HG03469 (cell line): ENCODE measurements around the gene HDAC4.
A peak's percentile ranks its signal among the peaks of the same experiment; 100 is the strongest.

Source experiments
- ATAC-seq: cut with Tn5 transposase; IDR thresholded peaks from one replicate; pipeline ENCODE4 v1.9.1; 2021; ENCODE audit warnings: mild to moderate bottlenecking, moderate library complexity, moderate number of reproducible peaks; ENCODE audit not compliant: unreplicated experiment

Gene HDAC4

DNA sequence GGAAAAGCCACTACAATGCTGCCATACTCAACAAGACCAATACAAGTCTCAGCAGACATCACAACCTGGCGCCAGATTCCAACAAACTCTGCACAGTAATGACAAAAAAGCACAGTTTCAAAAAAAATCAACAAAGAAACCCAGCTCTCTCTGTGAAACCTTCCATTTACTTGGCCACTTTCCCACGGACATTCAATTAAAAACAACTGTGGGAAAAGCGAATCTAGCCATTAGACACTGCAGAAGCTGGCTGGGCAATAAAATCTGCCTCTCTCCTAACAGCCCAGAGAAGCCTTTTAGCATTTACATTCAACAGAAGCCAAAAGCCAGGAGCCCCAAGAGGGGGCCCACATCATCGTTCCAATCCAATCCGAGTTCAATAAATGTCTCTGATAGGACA, 128.9 kb downstream of the HDAC4 start:
- ATAC-seq = no peak

DNA sequence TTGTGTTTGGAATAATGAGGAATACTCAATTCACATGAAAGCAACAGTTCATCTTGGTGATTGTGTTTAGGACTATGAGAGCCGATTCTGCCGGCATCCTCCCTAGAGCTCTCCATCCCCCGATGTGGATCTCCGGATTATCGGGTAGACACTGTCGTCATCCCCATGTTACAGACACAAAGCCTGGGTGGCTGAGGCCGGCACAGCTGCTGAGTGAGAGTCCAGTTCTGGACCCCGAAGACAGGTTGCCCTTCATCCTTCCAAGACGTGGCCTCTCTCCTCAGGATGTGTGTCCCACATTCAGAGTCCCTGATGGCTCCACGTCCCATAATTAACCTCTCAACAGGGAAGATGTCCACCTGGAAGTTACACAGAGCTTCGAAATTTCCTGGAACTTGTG, 129.3 kb downstream of the HDAC4 start:
- no peak for ATAC-seq

DNA sequence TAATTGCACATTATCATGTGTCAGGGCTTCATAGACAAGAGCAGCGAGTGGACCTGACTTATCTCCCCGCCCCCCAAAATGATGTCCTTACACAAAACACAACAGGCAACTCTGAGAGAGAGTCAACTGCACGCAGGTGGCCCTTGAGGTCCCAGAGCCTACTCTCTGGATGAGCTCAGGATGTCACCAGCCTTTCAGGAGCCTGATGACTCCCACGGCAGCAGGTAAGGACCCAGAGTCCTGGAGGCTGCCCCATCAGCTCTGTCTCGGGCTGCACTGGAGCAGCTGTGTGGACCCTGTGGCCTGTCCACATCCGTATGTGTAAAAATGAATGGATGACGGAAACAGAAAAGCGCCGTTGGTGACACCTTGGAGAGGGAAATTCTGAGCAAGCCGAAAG, 130.9 kb downstream of the HDAC4 start:
- ATAC-seq = no peak

DNA sequence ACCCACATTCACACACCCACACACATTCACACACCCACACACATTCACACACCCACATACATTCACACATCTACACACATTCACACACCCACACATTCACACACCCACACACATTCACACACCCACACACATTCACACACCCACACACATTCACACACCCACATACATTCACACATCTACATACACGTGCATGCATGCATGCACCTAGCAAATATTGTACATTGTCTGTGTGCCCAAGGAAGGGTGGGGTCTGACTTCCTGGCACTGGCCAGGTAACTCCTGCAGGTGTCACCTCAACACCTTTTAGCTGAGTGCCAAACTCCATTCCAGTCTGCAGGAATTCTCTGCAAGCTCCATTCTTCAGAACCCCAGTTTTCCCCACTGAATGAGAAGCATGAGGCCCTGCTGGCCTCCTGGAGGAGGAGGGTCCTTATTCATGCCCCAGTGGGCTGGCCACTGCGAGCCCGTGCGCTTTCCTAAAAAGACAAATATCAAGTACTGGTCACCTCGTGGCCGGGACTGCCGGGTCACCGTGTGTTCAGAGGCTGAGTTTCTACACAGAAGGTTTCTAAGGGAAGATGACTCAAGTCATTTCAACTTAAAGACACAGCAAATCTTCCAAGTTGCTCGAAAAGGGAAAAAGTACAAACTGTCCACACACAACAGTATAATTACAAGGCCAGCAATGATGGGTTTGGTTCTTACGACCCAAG, 131.5 kb downstream of the HDAC4 start:
- ATAC-seq = no peak

DNA sequence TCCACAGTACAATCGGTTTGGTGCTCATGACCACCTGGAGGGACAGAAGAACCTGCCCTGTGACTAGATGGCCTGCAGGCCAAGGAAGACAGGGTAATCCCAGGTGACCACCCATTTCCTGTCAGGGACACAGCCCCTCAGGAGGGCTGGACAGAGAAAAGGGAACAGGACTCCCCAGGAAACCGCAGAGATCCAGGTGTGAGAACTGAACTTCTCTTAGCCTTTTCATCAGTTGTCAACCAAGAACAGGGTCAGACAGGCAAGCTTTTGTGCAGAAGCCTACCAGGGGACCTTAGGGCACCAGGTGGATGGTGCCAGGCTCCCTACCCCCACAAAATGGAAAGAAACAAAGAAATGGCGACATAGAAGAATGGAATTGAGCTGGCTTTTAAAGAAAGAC, 132.3 kb downstream of the HDAC4 start:
- ATAC-seq = no peak

DNA sequence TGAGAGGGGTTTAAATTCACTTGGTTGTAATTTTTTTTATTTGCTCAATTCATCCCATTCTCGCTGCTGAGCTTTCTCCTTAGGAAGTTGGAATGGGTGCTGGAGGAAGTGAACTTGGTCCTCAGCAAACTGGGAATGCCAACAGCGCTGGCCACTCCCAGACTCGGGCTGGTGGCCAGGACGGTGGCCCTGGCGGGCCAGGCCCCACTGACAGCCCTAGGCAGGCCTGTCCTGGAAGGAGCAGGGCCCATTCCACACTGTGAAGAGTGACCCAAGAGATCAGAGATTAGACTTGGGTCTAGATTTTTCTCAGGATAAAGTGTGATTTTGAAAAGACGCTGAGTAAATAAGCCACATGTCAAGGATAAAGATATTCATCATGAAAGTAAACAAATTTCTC, 132.7 kb downstream of the HDAC4 start:
- ATAC-seq = no peak

DNA sequence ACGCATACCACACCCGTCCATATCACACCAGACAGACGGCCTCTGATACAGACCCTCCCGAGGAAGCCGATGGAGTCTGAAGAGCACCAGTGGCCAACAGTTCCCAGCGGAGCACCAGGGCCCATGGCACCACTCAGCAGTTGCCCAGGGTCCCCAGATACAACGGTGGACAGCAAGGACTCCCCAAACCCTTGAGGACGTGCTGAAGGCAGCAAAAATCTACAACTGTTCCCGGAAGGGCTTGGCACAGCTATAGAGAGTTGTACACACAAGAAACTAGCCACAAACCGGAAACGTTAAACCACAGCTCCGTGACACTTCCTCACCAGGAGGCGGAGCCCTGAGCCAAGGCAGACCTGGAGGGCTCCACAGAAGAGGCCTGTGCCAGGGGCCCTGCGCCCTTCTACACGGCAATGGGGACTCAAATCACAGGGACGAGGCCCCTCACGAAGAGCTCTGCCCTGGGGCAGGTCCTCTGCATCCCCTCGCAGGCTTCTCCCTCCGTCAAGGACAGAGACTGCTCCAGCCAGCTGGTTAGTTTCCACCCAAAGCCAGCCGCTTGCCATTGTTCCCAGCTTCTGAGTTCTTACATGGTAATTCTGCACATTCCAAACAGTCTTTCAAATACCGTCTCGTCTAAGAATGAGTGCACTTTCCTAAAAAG, 133.4 kb downstream of the HDAC4 start:
- peak; percentile 82 for ATAC-seq

DNA sequence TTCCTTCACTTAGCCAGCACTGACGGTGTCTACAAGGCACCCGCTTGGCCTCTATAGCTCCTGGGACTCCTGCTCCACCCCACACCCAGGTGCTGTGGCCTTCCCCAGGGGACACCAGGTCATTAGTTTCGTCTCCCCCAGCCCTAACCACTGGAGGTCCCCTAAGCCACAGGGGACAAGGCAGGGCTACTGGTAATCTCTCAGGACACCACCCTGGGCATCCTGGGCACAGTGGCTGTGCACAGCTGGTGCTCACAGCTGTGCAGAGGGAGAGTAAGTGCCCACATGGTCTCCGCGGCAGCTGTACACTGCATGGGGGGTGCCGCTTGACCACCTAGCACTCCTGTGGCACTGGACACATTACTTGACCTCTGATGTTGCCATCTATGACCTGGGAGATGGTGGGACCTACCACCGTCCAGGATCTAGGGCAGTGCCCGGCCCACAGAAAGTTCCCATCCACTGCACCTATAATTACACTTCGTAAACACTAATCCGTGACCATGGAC, 134.0 kb downstream of the HDAC4 start:
- no peak for ATAC-seq

DNA sequence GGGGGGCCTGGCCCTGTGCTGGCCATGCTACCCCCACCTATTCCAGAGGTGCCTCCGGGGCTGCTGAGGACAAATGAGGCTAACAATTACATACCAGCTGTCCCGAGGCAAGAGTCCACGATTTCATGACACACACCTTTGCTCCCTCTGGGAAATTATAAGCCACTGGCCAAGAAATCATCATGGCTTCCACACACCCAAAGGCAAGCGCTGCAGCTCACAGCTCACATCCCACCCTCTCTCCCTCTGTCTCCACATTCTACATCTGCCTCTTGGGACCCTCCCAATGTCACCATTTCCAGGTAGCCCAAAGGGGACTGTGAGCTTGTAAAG, 134.4 kb downstream of the HDAC4 start:
- ATAC-seq = no peak

DNA sequence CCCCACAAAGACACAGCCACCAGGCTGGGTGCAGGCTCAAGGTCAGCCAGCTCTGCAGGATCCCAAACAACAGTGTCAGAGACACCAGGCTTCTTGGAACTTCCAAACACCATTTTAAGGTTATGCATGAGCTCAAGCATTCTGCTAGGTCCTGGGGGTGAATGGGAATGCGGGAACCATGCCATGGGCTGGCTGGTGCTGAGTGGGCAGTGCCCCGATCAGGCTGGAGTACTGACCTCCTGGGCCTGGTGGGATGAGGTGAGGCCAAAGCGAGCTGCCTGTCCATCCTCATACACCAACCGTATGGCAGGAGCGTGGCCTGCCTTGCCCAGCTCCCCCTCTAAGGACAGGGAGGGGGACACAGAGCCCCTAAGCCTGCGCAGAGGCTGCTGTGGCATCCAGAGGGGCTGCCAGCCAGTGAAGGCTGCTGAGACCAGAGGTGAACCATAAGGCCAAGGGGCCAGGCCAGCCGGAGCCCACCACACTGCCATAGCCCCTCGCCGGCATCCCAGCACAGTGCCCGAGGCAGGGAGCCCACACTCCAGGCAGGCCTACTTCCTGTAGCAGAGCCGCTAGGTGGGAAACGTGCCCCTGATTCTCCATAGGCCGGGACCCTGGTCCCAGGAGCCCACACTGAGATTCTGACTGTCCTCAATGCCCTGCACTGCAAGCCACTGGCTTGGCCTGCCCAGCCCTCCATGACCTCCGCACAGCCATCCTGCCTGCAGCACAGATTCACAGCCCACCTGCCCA, 135.0 kb downstream of the HDAC4 start:
- ATAC-seq = no peak

DNA sequence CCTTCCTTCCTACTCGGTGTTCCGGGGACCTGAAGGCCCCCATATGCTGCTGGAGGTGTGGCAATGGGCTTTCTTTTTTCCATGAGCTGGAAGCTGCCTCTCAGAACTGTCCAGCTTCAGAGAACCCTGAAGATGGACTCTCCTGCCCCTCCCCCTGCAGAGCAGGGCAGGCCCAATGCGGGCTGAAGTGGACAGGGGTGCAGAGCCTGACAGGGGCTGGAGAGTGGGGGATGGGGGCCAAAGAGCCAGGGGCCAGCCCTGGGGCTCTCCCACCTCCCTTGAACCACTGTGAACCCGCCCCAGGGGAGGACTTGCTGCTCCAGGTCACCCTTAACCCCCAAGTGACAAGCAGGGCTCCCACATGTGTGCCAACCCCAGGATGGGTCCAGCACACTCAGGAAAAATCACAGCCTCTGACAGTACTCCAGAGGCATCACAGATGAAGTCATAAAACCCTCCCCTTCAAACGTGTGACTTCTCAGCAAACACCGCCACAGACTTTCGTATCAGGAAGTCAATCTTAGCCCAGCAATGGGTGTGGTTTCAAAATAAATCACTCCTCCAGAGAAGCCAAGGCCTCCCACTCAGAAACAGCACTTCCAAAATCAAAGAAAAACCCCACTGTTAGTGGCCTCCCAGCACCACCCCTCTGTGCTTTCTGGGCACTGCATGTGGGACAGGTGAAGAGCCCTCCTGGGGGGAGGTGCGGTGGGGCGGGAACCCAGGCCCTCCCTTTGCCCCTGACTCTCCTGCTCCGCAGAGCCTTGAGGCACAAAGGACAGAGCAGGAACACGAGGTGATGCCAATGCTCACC, 135.8 kb downstream of the HDAC4 start:
- no peak for ATAC-seq

DNA sequence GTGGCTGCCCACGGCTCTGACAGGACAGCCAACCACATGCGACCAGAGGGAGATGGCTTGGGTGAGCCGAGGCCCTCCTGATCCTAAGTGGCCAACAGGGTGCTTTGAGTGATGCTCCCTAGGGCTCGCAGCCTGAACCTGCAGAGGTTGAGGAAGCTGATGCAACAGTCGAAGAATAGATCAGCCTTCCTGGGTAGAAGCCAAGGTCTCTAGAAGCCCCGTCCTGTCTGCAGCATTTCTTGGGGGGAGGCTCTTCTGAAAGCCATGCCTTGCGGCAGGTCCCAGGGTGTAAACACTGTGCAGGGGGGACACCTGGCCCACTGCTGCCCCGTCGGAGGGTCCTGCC, 136.4 kb downstream of the HDAC4 start:
- no peak for ATAC-seq

DNA sequence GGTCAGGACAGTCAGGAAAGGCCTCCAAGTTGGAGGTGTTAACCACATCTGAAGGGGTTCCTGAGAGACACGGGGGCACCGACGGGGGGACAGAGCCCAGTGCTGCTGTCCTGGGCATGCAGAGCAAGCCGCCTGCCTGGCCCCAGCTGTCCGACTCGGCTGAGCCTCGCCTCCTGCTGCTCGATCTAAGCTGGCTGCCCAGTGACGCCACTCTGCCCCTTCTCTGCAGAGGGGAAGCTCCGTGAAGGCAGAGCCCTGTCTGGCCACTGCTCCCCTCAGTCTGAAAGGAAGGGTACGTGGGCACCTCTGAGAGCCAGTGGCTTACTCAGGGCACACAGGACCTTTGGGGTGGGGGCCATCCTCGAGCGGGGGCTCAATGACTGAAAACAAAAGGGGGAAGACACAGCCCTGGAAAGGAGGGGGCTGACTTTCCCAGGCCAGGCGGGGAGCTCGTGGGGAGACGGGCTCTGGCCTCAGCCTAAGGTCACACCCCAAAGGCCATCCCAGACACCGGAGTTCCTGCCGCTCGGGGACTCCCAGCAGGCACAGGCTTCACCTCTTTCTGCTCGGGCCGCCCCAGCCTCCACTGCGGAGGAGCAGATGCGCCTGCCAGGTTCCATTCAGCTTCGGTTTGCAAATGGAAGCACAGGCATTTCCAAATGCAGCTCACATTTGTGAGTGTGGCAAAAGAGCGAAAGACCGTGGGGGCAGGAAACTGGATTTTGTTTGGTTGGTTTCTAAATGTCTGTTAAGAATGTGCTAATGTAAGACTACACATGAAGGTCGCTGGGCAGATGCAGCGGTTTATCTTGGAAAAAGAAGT, 136.9 kb downstream of the HDAC4 start:
- ATAC-seq = no peak

DNA sequence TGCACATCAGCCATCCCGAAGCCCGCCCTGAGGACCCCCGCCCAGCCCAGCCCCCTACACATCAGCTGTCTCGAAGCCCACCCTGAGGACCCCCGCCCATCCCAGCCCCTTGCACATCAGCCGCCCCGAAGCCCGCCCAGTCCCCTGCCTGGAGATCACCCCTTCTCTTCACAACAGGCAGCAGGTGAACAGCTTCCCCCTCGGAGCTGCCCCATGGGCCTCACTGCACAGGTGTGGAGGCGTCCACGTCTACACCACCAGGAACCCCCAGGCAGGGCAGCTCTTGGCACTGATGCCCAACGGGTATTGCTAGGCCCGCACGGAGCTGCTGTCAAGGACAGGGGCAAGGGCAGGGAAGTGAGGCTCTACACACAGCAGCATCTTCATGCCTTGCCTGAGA, 137.6 kb downstream of the HDAC4 start:
- ATAC-seq = no peak

DNA sequence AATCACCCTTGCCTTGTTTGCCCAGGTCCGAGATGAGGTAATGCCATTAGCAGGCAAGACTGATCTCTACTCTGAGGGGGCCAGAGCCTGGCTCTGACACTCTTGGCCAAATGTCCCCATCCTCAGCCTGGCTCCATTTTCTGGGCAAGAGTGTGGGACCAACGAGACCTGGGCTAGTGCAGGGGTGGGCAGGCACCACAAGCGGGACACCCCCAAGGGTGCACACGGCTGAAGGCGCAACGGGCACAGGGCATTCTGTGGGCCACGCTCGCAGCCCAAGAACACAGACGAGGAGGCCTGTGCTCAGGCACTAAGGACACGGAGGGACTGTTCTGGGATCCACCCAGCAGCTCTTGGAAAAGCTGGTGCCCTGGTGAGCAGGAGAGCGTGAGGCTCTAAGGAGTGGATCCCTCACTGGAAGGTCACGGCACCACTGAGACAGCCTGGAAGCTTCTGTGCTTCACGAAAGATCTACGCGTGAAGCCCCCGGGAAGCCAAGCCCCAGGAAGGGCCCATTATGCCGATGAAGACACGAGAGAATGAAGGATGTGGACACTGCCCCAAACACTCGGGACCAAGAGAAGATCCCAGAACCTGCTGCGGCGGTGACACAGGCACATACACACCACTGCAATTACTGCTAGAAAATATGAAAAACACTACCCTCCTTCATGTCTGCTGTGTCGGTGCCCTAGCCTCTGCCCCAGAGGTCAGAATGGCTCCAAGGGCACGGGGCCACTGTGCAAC, 138.2 kb downstream of the HDAC4 start:
- no peak for ATAC-seq

DNA sequence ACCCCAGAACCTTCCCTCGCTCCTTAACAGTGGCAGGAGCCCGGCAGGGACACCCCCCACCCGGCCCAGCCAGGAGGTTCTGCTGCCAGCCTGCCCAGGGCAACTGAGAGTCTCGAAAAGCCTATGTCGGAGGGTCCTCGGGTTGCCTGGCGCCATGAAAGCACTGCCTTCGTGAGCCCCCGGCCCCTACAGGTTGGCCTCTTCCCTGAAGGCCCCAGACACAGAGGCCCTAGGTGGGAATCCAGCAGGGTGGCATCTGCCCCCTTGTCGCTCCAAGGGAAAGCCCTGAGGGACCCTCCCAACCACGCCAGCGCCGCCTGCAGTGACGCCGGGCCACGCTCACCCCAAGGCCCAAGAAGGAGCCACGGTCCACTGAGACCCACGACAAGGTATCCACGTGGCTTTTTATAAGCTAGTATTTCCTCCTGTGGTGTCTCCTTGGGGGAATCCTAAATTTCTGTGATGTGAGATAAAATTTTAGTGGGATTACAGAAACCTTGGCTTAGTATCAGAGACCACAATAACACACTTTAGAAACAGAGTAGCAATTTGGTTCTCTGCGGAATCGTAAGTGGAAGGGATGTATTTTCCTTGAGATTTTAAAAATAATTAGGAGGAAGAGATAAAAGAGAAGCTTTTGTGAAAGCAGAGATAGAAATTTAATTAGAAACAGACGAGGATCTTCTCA, 138.9 kb downstream of the HDAC4 start:
- no peak for ATAC-seq

DNA sequence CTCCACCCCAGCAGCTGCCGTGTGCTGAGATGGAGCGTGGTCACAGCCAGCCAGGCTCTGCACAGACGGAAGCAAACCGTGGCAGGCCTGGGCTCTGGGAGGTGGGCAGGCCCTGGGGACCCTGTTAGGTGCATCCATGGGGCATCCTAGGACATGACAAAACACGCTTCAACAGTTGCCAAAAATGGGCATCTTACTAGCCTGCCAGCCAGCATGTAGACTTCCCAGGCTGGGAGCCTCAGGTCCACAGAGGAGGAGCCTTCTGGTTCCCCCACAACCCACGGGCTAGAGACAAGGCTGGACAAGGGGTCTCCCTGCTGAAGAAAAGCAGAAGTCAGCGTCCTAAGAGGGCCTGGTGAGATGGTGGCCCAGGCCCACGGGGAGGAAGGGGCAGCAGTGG, 139.5 kb downstream of the HDAC4 start:
- no peak for ATAC-seq

DNA sequence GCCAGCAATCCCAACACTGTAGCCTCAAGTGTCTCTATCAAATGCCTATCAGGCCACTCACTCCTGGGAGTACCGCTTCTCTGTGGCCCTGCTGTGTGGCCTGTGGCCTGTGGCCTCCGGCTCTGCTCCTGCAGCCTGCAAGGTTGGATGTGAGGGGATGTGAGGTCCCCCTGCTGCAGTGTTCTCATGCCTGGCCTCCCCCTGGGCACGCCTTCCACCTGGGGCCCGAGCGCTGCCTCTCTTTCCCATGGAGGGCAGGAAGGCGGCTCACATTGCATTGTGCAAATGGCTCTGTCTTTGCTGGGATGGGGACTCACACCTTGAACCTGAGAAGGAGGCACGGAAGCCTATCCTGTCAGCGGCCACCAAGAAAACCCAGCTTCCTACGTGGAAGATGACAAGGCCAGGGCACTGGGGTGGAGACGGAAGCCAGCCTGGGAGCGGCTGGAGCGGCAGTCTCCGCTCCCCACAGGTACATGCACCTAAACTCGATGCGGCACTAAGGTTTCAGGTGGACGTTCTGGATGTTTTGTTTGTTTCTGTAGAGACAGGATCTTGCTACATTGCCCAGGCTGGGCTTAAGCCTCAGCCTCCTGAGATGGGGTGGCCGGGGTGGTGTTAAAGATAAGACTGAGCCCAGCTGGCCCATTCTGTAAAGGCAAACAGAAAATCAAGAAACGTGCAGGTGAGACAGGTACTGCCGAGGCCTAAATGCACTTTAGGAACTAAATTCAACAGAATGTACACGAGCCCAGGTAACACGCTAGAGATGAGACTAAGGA, 140.1 kb downstream of the HDAC4 start:
- no peak for ATAC-seq
